Gastrocnemius medialis (tissue), 4 donors: ENCODE data around the gene DCC. TPM values are rescaled to one million over a fixed set of nuclear protein-coding genes. Genes with fewer than 3 reads are reported as not detected.

ENCODE experiments used
- ATAC-seq, 2 donors: fragments of 150-250 bp; one replicate each; pipeline ENCODE4 v1.9.1; 2016
- DNase-seq, 2 donors: peaks; one replicate each; pipeline ENCODE4 v3.0.0-alpha.2; 2019
- H3K27ac ChIP-seq, 4 donors: fragments of 200-600 bp; sonication (generic); 1 replicate in 1 of 4; 2 replicates in 3 of 4; pipeline ENCODE4 v1.5.1; 2016 to 2018; ENCODE audit warnings: mild to moderate bottlenecking in 2 of 4, moderate library complexity in 1 of 4
- H3K27me3 ChIP-seq, 3 donors: fragments of 200-600 bp; sonication (generic) in 2 of 3; 1 replicate in 1 of 3; 2 replicates in 2 of 3; pipeline versions ENCODE4 v1.5.1 to v1.6.0; 2016 to 2019; ENCODE audit warnings: mild to moderate bottlenecking in 1 of 3, moderate library complexity in 1 of 3
- H3K36me3 ChIP-seq, 2 donors: fragments of 200-600 bp; sonication (generic) in 1 of 2; one replicate each; pipeline ENCODE4 v1.5.1; 2017 to 2018
- H3K4me1 ChIP-seq, 2 donors: fragments of 200-600 bp; sonication (generic) in 1 of 2; one replicate each; pipeline ENCODE4 v1.5.1; 2016 to 2017; ENCODE audit warnings: mild to moderate bottlenecking in 2 of 2
- H3K4me3 ChIP-seq, 4 donors: fragments of 200-600 bp; sonication (generic) in 3 of 4; 1 replicate in 1 of 4; 2 replicates in 3 of 4; pipeline ENCODE4 v1.5.1; 2016 to 2019; ENCODE audit warnings: mild to moderate bottlenecking in 2 of 4
- H3K9me3 ChIP-seq, 3 donors: fragments of 200-600 bp; sonication (generic) in 2 of 3; 1 replicate in 1 of 3; 2 replicates in 2 of 3; pipeline ENCODE4 v1.5.1; 2016 to 2019
- CTCF ChIP-seq, 5 experiments: fragments of 450-650 bp in 3 of 5; fragments of 200-600 bp in 2 of 5; sonication (generic) in 2 of 5; IDR thresholded peaks in 4 of 5; conservative IDR thresholded peaks in 1 of 5; 1 replicate in 4 of 5; 2 replicates in 1 of 5; pipeline ENCODE4 v1.5.1; 2016 to 2019; ENCODE audit warnings: antibody characterized with exemption in 5 of 5, mild to moderate bottlenecking in 3 of 5, moderate library complexity in 3 of 5
- POLR2A ChIP-seq, 2 donors: fragments of 450-650 bp; IDR thresholded peaks; one replicate each; pipeline ENCODE4 v1.6.1; 2017; ENCODE audit warnings: antibody characterized with exemption in 2 of 2, mild to moderate bottlenecking in 2 of 2, moderate library complexity in 2 of 2
- in situ Hi-C, 4 donors: fragments of 200-750 bp; cut with MboI; loops; one replicate each; pipeline versions ENCODE4 v1.15.0 to v1.8.0; 2017; ENCODE audit warnings: low sequenced_read_pairs in 4 of 4
- intact Hi-C: fragments of 100-400 bp; cut with DNase I; formaldehyde crosslinking; loops from one replicate; pipeline ENCODE4 v1.15.1; 2023; ENCODE audit warnings: low total_unique reads
- total RNA-seq, 4 donors: library from RNA; depleted of rRNA; stranded (reverse); fragments of >200 nt; gene quantifications; one replicate each; pipeline versions ENCODE4 v1.1.0 to v1.2.3, GENCODE V29; 2016

The DCC gene
- total RNA-seq, 4 donors from 2014 or later: not detected

- in situ Hi-C loops (no loop called here), intact Hi-C loops (no loop called here)
- ATAC-seq: no peak
- Histone ChIP-seq H3K4me3 (no peak overlapping the region), H3K36me3 (no peaks in the 10 kb centered on the region), H3K9me3 (no peaks in the 10 kb centered on the region), H3K27me3 (no peaks in the 10 kb centered on the region), H3K27ac (no peak overlapping the region), H3K4me1 (no peaks in the 10 kb centered on the region)
- no peak for TF ChIP-seq POLR2A (IDR thresholded peaks at IDR 0.05)
- TF ChIP-seq CTCF (IDR thresholded peaks at IDR 0.05 in 4 of 5, conservative IDR thresholded peaks at IDR 0.05 in 1 of 5): no peak
- no peak for DNase-seq
Observed at GRCh38 chr18:52570975-52571374, 231.0 kb downstream of the DCC start.

GRCh38 chr18:52572036-52573000, 232.3 kb downstream of the DCC start:
- Histone ChIP-seq H3K4me1 (no peaks in the 10 kb centered on the region), H3K27me3 (no peaks in the 10 kb centered on the region), H3K27ac (no peak overlapping the region), H3K36me3 (no peaks in the 10 kb centered on the region), H3K9me3 (no peaks in the 10 kb centered on the region), H3K4me3 (no peak overlapping the region)
- intact Hi-C loops: no loop called here
- TF ChIP-seq CTCF (IDR thresholded peaks at IDR 0.05 in 4 of 5, conservative IDR thresholded peaks at IDR 0.05 in 1 of 5): no peak
- ATAC-seq (no peak), DNase-seq (no peak)
- in situ Hi-C loops: no loop called here

GRCh38 chr18:52577795-52578194, 237.8 kb downstream of the DCC start:
- in situ Hi-C loops: no loop called here
- no peaks in the 10 kb centered on the region for H3K36me3 ChIP-seq
- no peaks in the 10 kb centered on the region for H3K27me3 ChIP-seq
- H3K4me3 ChIP-seq: no peak overlapping the region
- no peaks in the 10 kb centered on the region for H3K4me1 ChIP-seq
- no peaks in the 10 kb centered on the region for H3K9me3 ChIP-seq
- TF ChIP-seq CTCF (IDR thresholded peaks at IDR 0.05 in 4 of 5, conservative IDR thresholded peaks at IDR 0.05 in 1 of 5) (no peak), POLR2A (IDR thresholded peaks at IDR 0.05) (no peak)
- H3K27ac ChIP-seq: no peak overlapping the region
- DNase-seq: no peak
- ATAC-seq: no peak
- intact Hi-C loops: no loop called here

- H3K4me3 ChIP-seq: no peak overlapping the region
- no peaks in the 10 kb centered on the region for H3K9me3 ChIP-seq
- H3K27me3 ChIP-seq: no peaks in the 10 kb centered on the region
- no peak for TF ChIP-seq CTCF (IDR thresholded peaks at IDR 0.05 in 4 of 5, conservative IDR thresholded peaks at IDR 0.05 in 1 of 5)
- no peak for TF ChIP-seq POLR2A (IDR thresholded peaks at IDR 0.05)
- no peak overlapping the region for H3K27ac ChIP-seq
- in situ Hi-C loops: no loop called here
- no peak for ATAC-seq
- intact Hi-C loops: no loop called here
- no peak for DNase-seq
- H3K4me1 ChIP-seq: no peaks in the 10 kb centered on the region
- no peaks in the 10 kb centered on the region for H3K36me3 ChIP-seq
Observed at GRCh38 chr18:52582061-52582460, 242.1 kb downstream of the DCC start.
